HCT116 (cell line): ENCODE data around the gene SLC27A2. TPM values are rescaled to one million over a fixed set of nuclear protein-coding genes. Genes with fewer than 3 reads are reported as not detected.
"Not testable (repeated sequence)": the region's sequence is repeated elsewhere in the genome, so short reads cannot be mapped to it uniquely, and the experiment has no call there.

Experiments used
- ATAC-seq: fragments of 200-7000 bp; cut with Tn5 transposase; 2 replicates; pipeline ENCODE4 v1.9.1; 2020; ENCODE audit warnings: mild to moderate bottlenecking, moderate library complexity
- BruUV-seq: library from RNA; stranded (reverse); fragments of 400-500 nt; replicated peaks from 2 replicates; lab custom pipeline; 2021; lab: Mats Ljungman, UMichigan
- CTCF ChIA-PET: fragments of 300-600 bp; sonication (Branson Sonifier 250); formaldehyde crosslinking; loops from one replicate; lab custom pipeline; 2021; ENCODE audit warnings: antibody characterized with exemption; lab: Charles Lee
- POLR2A ChIA-PET: fragments of 300-600, 350-600 bp; sonication (Branson Sonifier 250); formaldehyde crosslinking; loops from one replicate; lab custom pipeline; 2021; ENCODE audit warnings: antibody characterized with exemption; lab: Charles Lee
- RAD21 ChIA-PET, 2 experiments: fragments of 300-600 bp; sonication (Branson Sonifier 250); formaldehyde crosslinking; loops; one replicate each; lab custom pipeline; 2023; ENCODE audit warnings: low total read pairs in 2 of 2; ENCODE audit not compliant: uncharacterized antibody in 2 of 2, unreplicated experiment in 2 of 2, low non-redundant PET in 1 of 2; lab: Charles Lee
- DNase-seq: peaks from one replicate; pipeline ENCODE4 v3.0.0-alpha.2; 2010; ENCODE audit warnings: low read depth, low spot score
- H2AFZ ChIP-seq: fragments of 200-600 bp; shearing (Covaris generic), sonication (generic); 2 replicates; pipeline ENCODE4 v1.6.1; 2017; ENCODE audit warnings: low read depth, mixed run types, mixed read lengths, antibody characterized with exemption, low read length; ENCODE audit not compliant: poor library complexity, severe bottlenecking
- H3K27ac ChIP-seq: 2 replicates; pipeline ENCODE4 v1.5.1; 2012; ENCODE audit warnings: low read depth, low read length
- H3K27me3 ChIP-seq: fragments of 200-600 bp; sonication (generic); 2 replicates; pipeline ENCODE4 v1.6.1; 2016; ENCODE audit warnings: mixed run types, low read length, mixed read lengths; ENCODE audit not compliant: insufficient read depth
- H3K36me3 ChIP-seq, 2 experiments: fragments of 200-500 bp in 1 of 2; fragments of 200-600 bp in 1 of 2; sonication (Bioruptor generic) in 1 of 2; sonication (generic) in 1 of 2; 2 replicates each; pipeline versions ENCODE4 v1.5.1 to v1.6.1; 2014 to 2016; ENCODE audit warnings: low read length in 2 of 2, inconsistent platforms in 1 of 2, mixed read lengths in 1 of 2, mixed run types in 1 of 2; ENCODE audit not compliant: insufficient read depth in 2 of 2, control insufficient read depth in 1 of 2
- H3K4me1 ChIP-seq, 2 experiments: fragments of 200-600 bp in 1 of 2; sonication (generic) in 1 of 2; 2 replicates each; pipeline versions ENCODE4 v1.5.1 to v1.6.1; 2012 to 2017; ENCODE audit warnings: low read length in 2 of 2, inconsistent platforms in 1 of 2, mild to moderate bottlenecking in 1 of 2, mixed read lengths in 1 of 2, mixed run types in 1 of 2, moderate library complexity in 1 of 2; ENCODE audit not compliant: insufficient read depth in 2 of 2, control insufficient read depth in 1 of 2
- H3K4me2 ChIP-seq: fragments of 200-600 bp; sonication (generic); 2 replicates; pipeline ENCODE4 v1.6.1; 2017; ENCODE audit warnings: mixed run types, low read length, mixed read lengths
- H3K4me3 ChIP-seq, 2 experiments: fragments of 200-600 bp in 1 of 2; sonication (generic) in 1 of 2; replicated peaks in 1 of 2; 2 replicates each; pipeline ENCODE4 v1.5.1; 2011 to 2016; ENCODE audit warnings: low read length in 2 of 2, control low read depth in 1 of 2, low read depth in 1 of 2, mild to moderate bottlenecking in 1 of 2, mixed read lengths in 1 of 2, mixed run types in 1 of 2
- H3K79me2 ChIP-seq: fragments of 200-600 bp; sonication (generic); 2 replicates; pipeline ENCODE4 v1.6.1; 2017; ENCODE audit warnings: mild to moderate bottlenecking, mixed run types, low read length, moderate library complexity, mixed read lengths; ENCODE audit not compliant: insufficient read depth
- H3K9ac ChIP-seq: fragments of 200-600 bp; sonication (generic); 2 replicates; pipeline ENCODE4 v1.6.1; 2016; ENCODE audit warnings: low read length, mixed read lengths
- H3K9me2 ChIP-seq: fragments of 200-600 bp; sonication (generic), shearing (Covaris generic); 2 replicates; pipeline ENCODE4 v1.6.1; 2017; ENCODE audit warnings: mixed run types, mild to moderate bottlenecking, moderate library complexity; ENCODE audit not compliant: insufficient read depth
- H3K9me3 ChIP-seq, 2 experiments: fragments of 200-500 bp in 1 of 2; fragments of 200-600 bp in 1 of 2; sonication (Bioruptor generic) in 1 of 2; sonication (generic) in 1 of 2; 2 replicates each; pipeline ENCODE4 v1.6.1; 2014 to 2017; ENCODE audit warnings: low read length in 2 of 2, mixed read lengths in 2 of 2, inconsistent platforms in 1 of 2, low read depth in 1 of 2, mild to moderate bottlenecking in 1 of 2, mixed run types in 1 of 2, moderate library complexity in 1 of 2; ENCODE audit not compliant: control insufficient read depth in 1 of 2, insufficient read depth in 1 of 2
- H4K20me1 ChIP-seq: fragments of 200-600 bp; sonication (generic), shearing (Covaris generic); 2 replicates; pipeline ENCODE4 v1.6.1; 2017; ENCODE audit warnings: mixed run types, mild to moderate bottlenecking, moderate library complexity; ENCODE audit not compliant: insufficient read depth
- CEBPB ChIP-seq: IDR thresholded peaks from 2 replicates; pipeline ENCODE4 v1.6.1; 2012; ENCODE audit warnings: low read depth
- CTCF ChIP-seq, 3 experiments: fragments of 200-600 bp in 1 of 3; sonication (generic) in 1 of 3; IDR thresholded peaks in 2 of 3; conservative IDR thresholded peaks in 1 of 3; 2 replicates each; pipeline ENCODE4 v1.5.1; 2012 to 2017; ENCODE audit warnings: low read depth in 2 of 3, low read length in 2 of 3, antibody characterized with exemption in 1 of 3, borderline replicate concordance in 1 of 3, control low read depth in 1 of 3, mild to moderate bottlenecking in 1 of 3, mixed read lengths in 1 of 3, mixed run types in 1 of 3, moderate library complexity in 1 of 3; ENCODE audit not compliant: insufficient read depth in 1 of 3
- EZH2 ChIP-seq: fragments of 200-600 bp; sonication (generic); IDR thresholded peaks from 2 replicates; pipeline ENCODE4 v1.6.1; 2017; ENCODE audit warnings: antibody characterized with exemption, mixed run types
- EZH2phosphoT487 ChIP-seq: fragments of 200-600 bp; IDR thresholded peaks from 2 replicates; pipeline ENCODE4 v1.6.1; 2018; ENCODE audit warnings: antibody characterized with exemption, borderline replicate concordance
- FOSL1 ChIP-seq: IDR thresholded peaks from 2 replicates; pipeline ENCODE4 v1.6.1; 2012; ENCODE audit warnings: low read depth
- JUND ChIP-seq: IDR thresholded peaks from 2 replicates; pipeline ENCODE4 v1.6.1; 2012
- POLR2A ChIP-seq: IDR thresholded peaks from 2 replicates; pipeline ENCODE4 v1.7.0; 2011; ENCODE audit warnings: borderline replicate concordance; ENCODE audit not compliant: insufficient read depth, insufficient read length; ENCODE audit errors: extremely low read depth
- RAD21 ChIP-seq: IDR thresholded peaks from 2 replicates; pipeline ENCODE4 v1.6.1; 2012; ENCODE audit warnings: low read depth, mild to moderate bottlenecking
- SP1 ChIP-seq: IDR thresholded peaks from 2 replicates; pipeline ENCODE4 v1.6.1; 2012; ENCODE audit warnings: low read depth
- SRF ChIP-seq: IDR thresholded peaks from 2 replicates; pipeline ENCODE4 v1.6.1; 2012; ENCODE audit warnings: low read depth
- YY1 ChIP-seq: IDR thresholded peaks from 2 replicates; pipeline ENCODE4 v1.6.1; 2011; ENCODE audit warnings: low read length, low read depth, moderate library complexity, mild to moderate bottlenecking; ENCODE audit not compliant: insufficient replicate concordance; ENCODE audit errors: extremely low read depth
- ZNF274 ChIP-seq: fragments of 200-500 bp; sonication (Bioruptor generic); IDR thresholded peaks from 2 replicates; pipeline ENCODE4 v1.6.1; 2014; ENCODE audit warnings: mild to moderate bottlenecking, low read depth, low read length, inconsistent platforms
- intact Hi-C: fragments of 100-400 bp; cut with micrococcal nuclease; formaldehyde crosslinking; loops from 2 replicates; pipeline ENCODE4 v1.10.0; 2022
- total RNA-seq: library from RNA; stranded (reverse); gene quantifications from one replicate; pipeline ENCODE4 v1.2.1, GENCODE V29; 2021; ENCODE audit not compliant: unreplicated experiment

The SLC27A2 gene
- total RNA-seq, 1 experiment from 2014 or later: 14.0 TPM

GRCh38 chr15:50187525-50187924, 5.5 kb downstream of the SLC27A2 start (continued):
- TF ChIP-seq EZH2 (no peak), JUND (no peak), EZH2phosphoT487 (no peak), SP1 (no peak), SRF (no peak), CEBPB (no peak)

DNA sequence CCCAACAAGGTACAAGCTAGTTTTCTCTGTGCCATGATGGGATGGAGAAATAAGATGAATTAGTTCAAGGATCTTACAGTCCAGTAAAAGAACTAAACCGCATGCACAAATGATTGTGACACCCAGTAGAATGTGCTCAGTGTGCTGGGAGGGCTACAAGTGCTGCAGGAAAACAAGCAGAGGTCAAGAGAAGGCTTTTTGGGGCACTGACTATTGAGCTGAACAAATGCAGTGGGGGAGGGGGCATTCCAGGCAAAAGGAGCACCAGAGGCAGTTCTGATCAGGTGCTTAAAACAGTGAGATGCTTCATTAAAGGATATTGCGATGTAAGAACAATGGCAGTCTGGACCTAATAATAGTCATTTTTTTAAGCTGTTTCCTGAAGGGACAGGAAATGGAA, 6.0 kb downstream of the SLC27A2 start:
- Histone ChIP-seq H3K4me1 (peaks cover under 1 to 5% of the 10 kb centered on the region in 2 experiments; a peak in 3 of 4 replicates), H3K4me3 (no peak overlapping the region), H3K27ac (no peak overlapping the region), H2AFZ (no peak overlapping the region), H3K9ac (no peak overlapping the region), H3K4me2 (no peak overlapping the region), H3K9me2 (no peaks in the 10 kb centered on the region), H3K27me3 (no peaks in the 10 kb centered on the region), H3K79me2 (no peaks in the 10 kb centered on the region), H3K9me3 (no peaks in the 10 kb centered on the region), H4K20me1 (no peaks in the 10 kb centered on the region), H3K36me3 (no peaks in the 10 kb centered on the region)
- BruUV-seq: no TSS peak
- DNase-seq (no peak), ATAC-seq (no peak)
- CTCF ChIA-PET: no interaction called here
- no peak for TF ChIP-seq JUND
- TF ChIP-seq RAD21: no peak
- no peak for TF ChIP-seq YY1
- no peak for TF ChIP-seq ZNF274
- no peak for TF ChIP-seq SP1
- TF ChIP-seq POLR2A: no peak
- TF ChIP-seq CTCF (IDR thresholded peaks at IDR 0.05 in 2 of 3, conservative IDR thresholded peaks at IDR 0.05 in 1 of 3; ENCODE audit: borderline replicate concordance in 1 of 3, insufficient read depth in 1 of 3, low read depth in 2 of 3, low read length in 2 of 3): no peak
- TF ChIP-seq FOSL1: no peak
- no peak for TF ChIP-seq EZH2phosphoT487
- POLR2A ChIA-PET: no interaction called here
- intact Hi-C loops: no loop called here
- RAD21 ChIA-PET: no interaction called here

- H3K4me3 ChIP-seq, H3K4me1 ChIP-seq, BruUV-seq, H4K20me1 ChIP-seq, CTCF ChIA-PET, H3K27me3 ChIP-seq, ATAC-seq, H2AFZ ChIP-seq, H3K27ac ChIP-seq, H3K4me2 ChIP-seq, DNase-seq, H3K36me3 ChIP-seq, H3K9me2 ChIP-seq, H3K9ac ChIP-seq, H3K79me2 ChIP-seq, intact Hi-C loops, RAD21 ChIA-PET, H3K9me3 ChIP-seq, POLR2A ChIA-PET: not testable (repeated sequence)
These were observed 6.8 kb downstream of the SLC27A2 start for GRCh38 chr15:50188793-50189192.
